Neural progenitor cell (in vitro differentiated cells): Measurements from ENCODE around the gene ARFGAP1. TPM values are rescaled to one million over a fixed set of nuclear protein-coding genes. Genes with fewer than 3 reads are reported as not detected.

Source experiments
- DNase-seq: peaks from one replicate; pipeline ENCODE4 v3.0.0-alpha.2; 2016; ENCODE audit warnings: low spot score
- H2AFZ ChIP-seq: fragments of 200-600 bp; sonication (generic); replicated peaks from 2 replicates; pipeline ENCODE4 v1.6.1; 2016; ENCODE audit warnings: antibody characterized with exemption
- H3F3A ChIP-seq: fragments of 200-600 bp; sonication (generic); 2 replicates; pipeline ENCODE4 v1.6.1; 2016; ENCODE audit warnings: antibody characterized with exemption, low read depth
- H3K27ac ChIP-seq: fragments of 200-600 bp; sonication (generic); 2 replicates; pipeline ENCODE4 v1.5.1; 2016; ENCODE audit warnings: mild to moderate bottlenecking
- H3K27me3 ChIP-seq: fragments of 200-600 bp; sonication (generic); 2 replicates; pipeline ENCODE4 v1.6.1; 2016; ENCODE audit warnings: mild to moderate bottlenecking, moderate library complexity
- H3K36me3 ChIP-seq: fragments of 200-600 bp; sonication (generic); 2 replicates; pipeline ENCODE4 v1.5.1; 2016
- H3K4me1 ChIP-seq: fragments of 200-600 bp; sonication (generic); 2 replicates; pipeline ENCODE4 v1.6.1; 2016; ENCODE audit warnings: mixed run types
- H3K4me2 ChIP-seq: fragments of 200-600 bp; sonication (generic); 2 replicates; pipeline ENCODE4 v1.6.1; 2016
- H3K4me3 ChIP-seq: fragments of 200-600 bp; sonication (generic); 2 replicates; pipeline ENCODE4 v1.5.1; 2016
- H3K79me2 ChIP-seq: fragments of 200-600 bp; sonication (generic); 2 replicates; pipeline ENCODE4 v1.6.1; 2016; ENCODE audit warnings: low read depth
- H3K9ac ChIP-seq: fragments of 200-600 bp; sonication (generic); 2 replicates; pipeline ENCODE4 v1.6.1; 2016
- H3K9me3 ChIP-seq: fragments of 200-600 bp; sonication (generic); 2 replicates; pipeline ENCODE4 v1.5.1; 2016; ENCODE audit warnings: low read depth
- H4K20me1 ChIP-seq: fragments of 200-600 bp; sonication (generic); 2 replicates; pipeline ENCODE4 v1.6.1; 2016; ENCODE audit warnings: low read depth
- H3K27ac Mint-ChIP-seq: 3 replicates; pipeline ENCODE4 v1.8.0; 2021; ENCODE audit warnings: mixed read lengths
- H3K27me3 Mint-ChIP-seq: 2 replicates; pipeline ENCODE4 v1.8.0; 2022; ENCODE audit warnings: low read depth, mild to moderate bottlenecking, inconsistent platforms, moderate library complexity, mixed read lengths; ENCODE audit not compliant: insufficient read depth
- H3K36me3 Mint-ChIP-seq: 3 replicates; pipeline ENCODE4 v1.8.0; 2021; ENCODE audit warnings: mixed read lengths
- H3K4me1 Mint-ChIP-seq: 3 replicates; pipeline ENCODE4 v1.8.0; 2021; ENCODE audit warnings: mixed read lengths
- H3K4me3 Mint-ChIP-seq: 3 replicates; pipeline ENCODE4 v1.8.0; 2021; ENCODE audit warnings: mild to moderate bottlenecking, moderate library complexity, mixed read lengths
- H3K9me3 Mint-ChIP-seq: 3 replicates; pipeline ENCODE4 v1.8.0; 2020; ENCODE audit warnings: mixed read lengths
- EZH2 ChIP-seq: fragments of 200-600 bp; sonication (generic); IDR thresholded peaks from 2 replicates; pipeline ENCODE4 v1.6.1; 2017; ENCODE audit warnings: antibody characterized with exemption, mild to moderate bottlenecking, moderate library complexity
- EZH2phosphoT487 ChIP-seq: fragments of 200-600 bp; sonication (generic); IDR thresholded peaks from 2 replicates; pipeline ENCODE4 v1.6.1; 2017; ENCODE audit warnings: antibody characterized with exemption
- total RNA-seq: library from RNA; depleted of rRNA; stranded (reverse); fragments of >200 nt; gene quantifications from 2 replicates; pipeline ENCODE4 v1.2.3, GENCODE V29; 2015; ENCODE audit warnings: low replicate concordance
- TF ChIP-seq, protein P1 (sequence below): fragments of 200-600 bp; sonication (generic); IDR thresholded peaks from 2 replicates; pipeline ENCODE4 v1.5.1; 2017; ENCODE audit warnings: antibody characterized with exemption, mild to moderate bottlenecking

Gene ARFGAP1
- total RNA-seq, 1 donor from 2014 or later, result 43.7 TPM

DNA sequence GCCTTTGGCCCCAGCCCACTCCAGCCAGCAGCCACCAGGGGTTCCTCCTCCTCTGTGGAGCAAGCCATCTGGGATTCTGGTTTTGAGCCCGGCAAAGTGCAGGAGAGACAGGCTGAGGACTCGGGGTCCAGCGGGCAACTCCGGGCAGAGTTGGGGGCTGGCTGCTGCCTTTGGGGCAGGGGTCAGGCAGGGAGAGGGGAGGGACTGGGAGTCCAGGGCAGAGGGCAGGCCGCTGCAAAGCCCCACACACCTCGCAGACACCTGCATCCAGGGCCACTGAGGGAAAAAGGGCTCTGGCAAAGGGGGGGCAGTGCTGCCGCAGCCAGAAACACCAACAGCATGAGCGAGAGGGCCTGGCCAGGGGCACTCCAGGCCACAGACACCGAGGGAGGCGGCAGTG lies 28.1 kb upstream of the ARFGAP1 start:
- no peak overlapping the region for H2AFZ ChIP-seq
- H3K9me3 ChIP-seq, result no peaks in the 10 kb centered on the region
- no peak for DNase-seq
- no peak overlapping the region for H3K4me3 ChIP-seq
- no peaks in the 10 kb centered on the region for H3K79me2 ChIP-seq
- peaks cover 13% of the 10 kb centered on the region for H3K4me1 ChIP-seq
- no peaks in the 10 kb centered on the region for H3F3A ChIP-seq
- TF ChIP-seq EZH2 (no peak), EZH2phosphoT487 (no peak)
- TF ChIP-seq, protein P1, sequence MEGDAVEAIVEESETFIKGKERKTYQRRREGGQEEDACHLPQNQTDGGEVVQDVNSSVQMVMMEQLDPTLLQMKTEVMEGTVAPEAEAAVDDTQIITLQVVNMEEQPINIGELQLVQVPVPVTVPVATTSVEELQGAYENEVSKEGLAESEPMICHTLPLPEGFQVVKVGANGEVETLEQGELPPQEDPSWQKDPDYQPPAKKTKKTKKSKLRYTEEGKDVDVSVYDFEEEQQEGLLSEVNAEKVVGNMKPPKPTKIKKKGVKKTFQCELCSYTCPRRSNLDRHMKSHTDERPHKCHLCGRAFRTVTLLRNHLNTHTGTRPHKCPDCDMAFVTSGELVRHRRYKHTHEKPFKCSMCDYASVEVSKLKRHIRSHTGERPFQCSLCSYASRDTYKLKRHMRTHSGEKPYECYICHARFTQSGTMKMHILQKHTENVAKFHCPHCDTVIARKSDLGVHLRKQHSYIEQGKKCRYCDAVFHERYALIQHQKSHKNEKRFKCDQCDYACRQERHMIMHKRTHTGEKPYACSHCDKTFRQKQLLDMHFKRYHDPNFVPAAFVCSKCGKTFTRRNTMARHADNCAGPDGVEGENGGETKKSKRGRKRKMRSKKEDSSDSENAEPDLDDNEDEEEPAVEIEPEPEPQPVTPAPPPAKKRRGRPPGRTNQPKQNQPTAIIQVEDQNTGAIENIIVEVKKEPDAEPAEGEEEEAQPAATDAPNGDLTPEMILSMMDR, result no peak
- peaks cover 26% of the 10 kb centered on the region for H3K4me1 Mint-ChIP-seq
- peaks cover 6% of the 10 kb centered on the region for H3K36me3 Mint-ChIP-seq
- no peaks in the 10 kb centered on the region for H3K36me3 ChIP-seq
- H4K20me1 ChIP-seq, result no peaks in the 10 kb centered on the region
- no peak overlapping the region for H3K27ac ChIP-seq
- no peak overlapping the region for H3K4me2 ChIP-seq
- H3K27me3 Mint-ChIP-seq, result peaks cover 5% of the 10 kb centered on the region
- H3K9me3 Mint-ChIP-seq, result no peaks in the 10 kb centered on the region
- no peaks in the 10 kb centered on the region for H3K27me3 ChIP-seq
- H3K9ac ChIP-seq, result no peak overlapping the region
- H3K4me3 Mint-ChIP-seq, result no peak overlapping the region
- no peak overlapping the region for H3K27ac Mint-ChIP-seq

DNA sequence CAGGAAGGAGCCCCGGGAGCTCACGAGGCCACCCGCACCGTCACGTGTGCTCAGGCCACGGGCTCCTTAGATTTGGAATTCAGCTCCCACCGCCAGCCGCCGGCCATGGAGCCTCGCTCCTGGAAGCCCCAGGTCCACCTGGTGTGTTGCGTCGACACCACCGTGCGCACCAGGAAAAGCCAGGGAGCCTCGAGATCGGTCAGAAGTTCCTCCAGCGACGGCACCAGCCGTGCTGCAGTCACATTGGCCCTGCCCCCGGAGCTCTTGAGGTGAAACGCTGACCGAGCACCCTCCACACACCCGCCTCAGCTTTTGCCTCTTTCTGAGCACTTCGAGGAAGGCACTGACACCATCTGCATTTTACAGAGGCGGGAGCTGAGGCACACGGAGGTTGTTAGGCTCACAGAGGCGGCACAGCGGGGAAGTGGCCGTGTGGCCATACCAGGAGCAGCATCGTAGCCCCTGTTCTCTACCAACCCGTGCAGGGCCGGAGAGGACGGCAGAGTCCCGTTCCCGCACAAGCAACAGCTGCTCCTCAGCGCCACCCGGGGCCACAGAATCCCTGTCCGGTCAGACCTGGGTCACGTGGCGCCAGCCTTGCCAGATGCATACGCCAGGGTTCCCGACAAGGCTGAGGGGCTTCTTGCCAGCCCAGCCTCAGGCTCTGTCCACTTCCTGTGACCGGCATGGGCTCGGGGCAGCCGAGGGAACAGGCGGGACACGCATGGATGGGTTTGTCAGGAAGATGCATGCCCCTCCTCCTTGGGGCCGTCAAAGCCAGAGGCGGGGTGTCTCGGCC lies 25.9 kb upstream of the ARFGAP1 start:
- H3K36me3 ChIP-seq, result no peaks in the 10 kb centered on the region

DNA sequence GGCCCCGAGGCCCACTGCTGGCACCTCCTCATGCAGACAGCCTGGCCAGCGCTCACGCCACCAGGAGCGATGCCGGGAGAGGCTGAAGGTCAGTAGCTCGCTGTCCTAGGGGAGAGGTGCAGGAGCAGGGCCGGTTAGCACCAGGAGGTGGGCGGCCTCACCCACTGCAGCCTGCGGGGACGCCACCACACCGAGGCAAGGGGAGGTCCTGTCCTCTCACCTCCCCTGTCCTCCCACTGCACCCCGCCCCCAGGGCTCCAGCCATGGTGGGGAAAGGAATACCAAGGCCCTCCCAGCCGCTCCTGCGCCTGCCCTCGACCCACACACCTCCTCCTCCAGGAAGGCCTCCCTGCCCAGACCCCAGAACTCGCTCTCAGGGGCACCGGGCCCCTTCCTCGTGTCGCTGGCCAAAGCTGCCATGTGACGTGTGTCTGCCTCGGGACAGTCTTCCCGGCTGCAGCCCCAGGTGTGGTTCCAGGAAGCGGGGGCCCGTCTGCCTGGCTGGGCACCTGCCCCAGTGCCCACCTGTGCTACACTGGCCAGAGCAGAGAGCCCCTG lies 24.9 kb upstream of the ARFGAP1 start:
- peaks cover 11% of the 10 kb centered on the region for H3K27me3 Mint-ChIP-seq
- DNase-seq, result no peak
- Histone ChIP-seq H3K9me3 (no peaks in the 10 kb centered on the region), H3F3A (peaks cover 11% of the 10 kb centered on the region), H3K4me2 (no peak overlapping the region), H3K4me1 (peaks cover 21% of the 10 kb centered on the region), H3K27me3 (no peaks in the 10 kb centered on the region), H3K4me3 (no peak overlapping the region), H3K9ac (no peak overlapping the region), H3K36me3 (no peaks in the 10 kb centered on the region), H2AFZ (no peak overlapping the region), H3K27ac (no peak overlapping the region), H3K79me2 (no peaks in the 10 kb centered on the region), H4K20me1 (peaks cover 10% of the 10 kb centered on the region)
- H3K36me3 Mint-ChIP-seq, result peaks cover 4% of the 10 kb centered on the region
- no peak overlapping the region for H3K4me3 Mint-ChIP-seq
- H3K4me1 Mint-ChIP-seq, result peaks cover 43% of the 10 kb centered on the region
- H3K9me3 Mint-ChIP-seq, result peaks cover 4% of the 10 kb centered on the region
- H3K27ac Mint-ChIP-seq, result no peak overlapping the region
- no peak for TF ChIP-seq EZH2

More for the DNA sequence above, 25.9 kb upstream of the ARFGAP1 start:
- H3K4me1 ChIP-seq, result peaks cover 13% of the 10 kb centered on the region
- Mint-ChIP-seq H3K4me1 (peaks cover 38% of the 10 kb centered on the region), H3K9me3 (peaks cover 4% of the 10 kb centered on the region), H3K4me3 (no peak overlapping the region), H3K36me3 (peaks cover 7% of the 10 kb centered on the region), H3K27ac (no peak overlapping the region), H3K27me3 (peaks cover 8% of the 10 kb centered on the region)
- no peak overlapping the region for H3K4me2 ChIP-seq
- no peak overlapping the region for H3K4me3 ChIP-seq
- H3K79me2 ChIP-seq, result no peaks in the 10 kb centered on the region
- no peak overlapping the region for H3K9ac ChIP-seq
- H4K20me1 ChIP-seq, result no peaks in the 10 kb centered on the region
- no peaks in the 10 kb centered on the region for H3K27me3 ChIP-seq
- TF ChIP-seq EZH2phosphoT487 (no peak), EZH2 (no peak)
- TF ChIP-seq, protein P1, result no peak
- no peak for DNase-seq
- H3K9me3 ChIP-seq, result no peaks in the 10 kb centered on the region
- no peak overlapping the region for H2AFZ ChIP-seq
- no peak overlapping the region for H3K27ac ChIP-seq
- peaks cover under 1% of the 10 kb centered on the region for H3F3A ChIP-seq
